IPS-18a (cell line): ENCODE measurements around the gene PLEKHD1.
A peak's percentile ranks its signal among the peaks of the same experiment; 100 is the strongest.

ENCODE experiments used
- H3K27ac ChIP-seq: one replicate; pipeline ENCODE4 v1.5.1; 2013; ENCODE audit warnings: low read length
- H3K27me3 ChIP-seq: one replicate; pipeline ENCODE4 v1.6.1; 2013; ENCODE audit warnings: mild to moderate bottlenecking, low read length; ENCODE audit not compliant: control insufficient read depth, insufficient read depth
- H3K36me3 ChIP-seq: one replicate; pipeline ENCODE4 v1.6.1; 2013; ENCODE audit warnings: low read depth, low read length; ENCODE audit not compliant: control insufficient read depth
- H3K4me1 ChIP-seq: one replicate; pipeline ENCODE4 v1.6.1; 2013; ENCODE audit warnings: low read depth, low read length; ENCODE audit not compliant: control insufficient read depth
- H3K4me3 ChIP-seq: one replicate; pipeline ENCODE4 v1.5.1; 2013; ENCODE audit warnings: low read length
- H3K9ac ChIP-seq: one replicate; pipeline ENCODE4 v1.6.1; 2013; ENCODE audit warnings: mild to moderate bottlenecking, low read length, moderate library complexity
- H3K9me3 ChIP-seq: one replicate; pipeline ENCODE4 v1.6.1; 2013; ENCODE audit warnings: low read depth, low read length; ENCODE audit not compliant: control insufficient read depth

The PLEKHD1 gene

DNA sequence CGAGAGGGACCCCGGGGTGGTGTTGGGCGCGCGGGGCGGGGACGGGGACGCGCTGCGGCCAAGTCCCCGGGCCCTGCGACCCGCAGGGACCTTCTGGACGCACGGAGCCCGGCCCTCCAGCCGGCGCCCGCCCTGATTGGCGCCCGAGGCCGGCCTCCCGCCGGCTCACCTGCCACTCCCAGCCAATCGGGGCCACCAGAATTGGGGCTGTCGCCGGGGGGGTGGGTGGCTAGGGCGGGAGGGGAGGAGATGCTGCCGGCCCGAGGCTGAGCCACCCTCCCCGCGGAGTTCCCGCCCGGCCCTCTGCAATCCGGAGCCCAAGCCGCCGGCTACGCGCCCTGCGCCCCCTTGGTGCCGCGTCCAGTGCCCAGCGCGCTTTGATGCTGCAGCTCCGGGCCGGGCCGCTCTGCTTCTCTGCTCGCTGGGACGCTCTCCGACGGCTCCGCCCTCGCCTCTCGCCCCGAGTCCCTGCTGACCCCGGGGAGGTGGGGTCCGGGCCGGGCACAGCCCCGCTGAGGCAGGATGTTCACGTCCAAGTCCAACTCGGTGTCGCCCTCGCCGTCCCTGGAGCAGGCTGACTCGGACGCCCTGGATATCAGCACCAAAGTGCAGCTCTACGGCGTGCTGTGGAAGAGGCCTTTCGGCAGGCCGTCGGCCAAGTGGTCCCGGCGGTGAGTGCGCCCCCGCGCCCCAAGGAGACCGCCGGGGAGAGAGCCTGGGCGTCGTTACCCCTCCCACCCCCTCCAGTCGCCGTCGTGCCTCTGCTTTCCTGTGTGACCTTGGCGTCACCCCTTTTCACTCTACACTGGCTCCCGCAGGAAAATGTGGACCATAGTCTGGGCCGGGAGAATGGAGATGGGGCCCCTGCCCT, at the start of gene PLEKHD1:
TSS of gene PLEKHD1 (plus strand) at position 285 of the 871 bp plus-strand sequence. CDS start at position 523, 238 bp downstream.
- Histone ChIP-seq H3K4me1 (no peaks in the 10 kb centered on the region), H3K4me3 (peak within 1 kb of the TSS; percentile 64), H3K36me3 (no peaks in the 10 kb centered on the region), H3K9ac (no peak within 1 kb of the TSS), H3K9me3 (no peaks in the 10 kb centered on the region), H3K27ac (no peak within 1 kb of the TSS), H3K27me3 (peaks cover 60% of the 10 kb centered on the region)

DNA sequence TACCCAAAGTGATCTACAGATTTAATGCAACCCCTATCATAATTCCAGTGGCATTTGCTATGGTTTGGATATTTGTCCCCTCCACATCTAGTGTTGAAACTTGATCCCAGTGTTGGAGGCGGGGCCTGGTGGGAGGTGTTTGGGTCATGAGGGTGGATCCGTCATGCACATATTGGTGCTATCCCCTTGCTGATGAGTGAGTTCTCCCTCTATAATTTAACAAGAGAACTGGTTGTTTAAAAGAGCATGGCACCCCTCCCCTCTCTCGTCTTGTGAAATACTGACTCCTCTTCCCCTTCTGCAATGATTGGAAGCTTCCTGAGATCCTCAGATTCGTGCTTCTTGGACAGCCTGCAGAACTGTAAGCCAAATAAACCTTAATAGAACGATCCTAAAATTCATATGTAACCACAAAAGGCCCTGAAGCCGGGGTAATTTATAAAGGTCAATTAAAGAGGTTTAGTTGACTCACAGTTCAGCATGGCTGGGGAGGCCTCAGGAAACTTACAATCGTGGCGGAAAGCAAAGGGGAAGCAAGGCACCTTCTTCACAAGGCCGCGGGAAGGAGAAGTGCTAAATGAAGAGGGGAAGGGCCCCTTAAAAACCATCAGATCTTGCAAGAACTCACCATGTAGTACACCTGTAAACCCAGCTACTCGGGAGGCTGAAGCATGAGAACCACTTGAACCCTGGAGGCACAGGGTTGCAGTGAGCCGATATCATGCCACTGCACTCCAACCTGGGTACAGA, 44.8 kb upstream of the PLEKHD1 start:
- H3K9me3 ChIP-seq: no peaks in the 10 kb centered on the region
- no peak overlapping the region for H3K27ac ChIP-seq
- no peak overlapping the region for H3K9ac ChIP-seq
- H3K36me3 ChIP-seq: no peaks in the 10 kb centered on the region
- H3K4me1 ChIP-seq: peaks cover 7% of the 10 kb centered on the region
- no peaks in the 10 kb centered on the region for H3K27me3 ChIP-seq
- H3K4me3 ChIP-seq: no peak overlapping the region

DNA sequence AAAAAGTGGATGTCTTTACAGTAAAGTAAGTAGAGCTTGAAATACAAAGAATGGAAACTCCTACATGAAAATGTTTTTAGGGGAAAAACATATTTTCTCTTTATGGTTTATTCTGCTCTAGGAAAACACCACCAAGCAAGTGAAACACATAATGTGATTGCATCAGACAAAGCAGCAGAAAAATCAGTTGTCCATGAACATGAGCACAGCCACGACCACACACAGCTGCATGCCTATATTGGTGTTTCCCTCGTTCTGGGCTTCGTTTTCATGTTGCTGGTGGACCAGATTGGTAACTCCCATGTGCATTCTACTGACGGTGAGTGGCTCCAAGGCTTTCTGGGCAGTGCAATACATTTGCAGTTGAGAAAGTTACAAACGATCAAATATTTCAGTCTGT, 42.6 kb upstream of the PLEKHD1 start:
- Histone ChIP-seq H3K4me1 (peaks cover 7% of the 10 kb centered on the region), H3K27me3 (no peaks in the 10 kb centered on the region), H3K9ac (no peak overlapping the region), H3K4me3 (no peak overlapping the region), H3K27ac (no peak overlapping the region), H3K36me3 (no peaks in the 10 kb centered on the region), H3K9me3 (no peaks in the 10 kb centered on the region)

DNA sequence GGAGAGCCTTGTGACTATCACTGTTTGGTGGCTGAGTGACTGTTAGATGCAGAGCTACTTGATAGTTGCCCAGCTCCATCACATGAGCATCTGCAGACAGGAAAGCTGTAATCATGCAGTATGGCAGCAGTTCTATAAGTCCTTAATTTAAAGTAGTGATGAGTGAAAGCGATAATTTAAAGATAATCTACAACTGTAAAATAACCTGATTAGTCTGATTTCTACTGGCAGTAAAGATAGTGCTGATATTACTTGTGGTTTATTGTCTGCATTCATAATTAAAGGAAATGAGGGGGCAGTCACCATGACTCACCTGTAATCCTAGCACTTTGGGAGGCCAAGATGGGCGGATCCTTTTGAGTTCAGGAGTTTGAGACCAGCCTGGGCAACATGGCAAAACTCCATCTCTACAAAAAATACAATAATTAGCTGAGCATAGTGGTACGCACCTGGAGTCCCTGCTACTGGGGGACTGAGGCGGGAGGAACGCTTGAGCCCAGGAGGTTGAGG, 41.2 kb upstream of the PLEKHD1 start:
- no peak overlapping the region for H3K27ac ChIP-seq
- no peaks in the 10 kb centered on the region for H3K36me3 ChIP-seq
- no peak overlapping the region for H3K4me3 ChIP-seq
- no peaks in the 10 kb centered on the region for H3K27me3 ChIP-seq
- H3K9me3 ChIP-seq: no peaks in the 10 kb centered on the region
- no peak overlapping the region for H3K9ac ChIP-seq
- peaks cover 7% of the 10 kb centered on the region for H3K4me1 ChIP-seq

DNA sequence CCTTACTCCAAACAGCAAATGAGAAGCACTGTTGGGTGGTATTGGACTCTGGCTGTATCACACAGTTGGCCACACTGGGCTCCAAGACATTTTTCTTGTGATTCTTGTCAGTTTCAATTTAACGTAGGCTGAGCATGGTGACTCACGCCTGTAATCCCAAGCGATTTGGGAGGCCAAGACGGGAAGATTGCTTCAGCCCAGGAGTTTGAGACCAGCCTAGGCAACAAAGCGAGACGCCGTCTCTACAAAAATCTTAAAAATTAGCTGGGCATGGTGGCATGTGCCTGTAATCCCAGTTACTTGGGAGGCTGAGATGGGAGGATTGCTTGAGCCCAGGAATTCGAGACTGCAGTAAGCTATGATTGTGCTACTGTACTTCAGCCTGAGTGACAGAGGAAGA, 35.3 kb upstream of the PLEKHD1 start:
- H3K4me3 ChIP-seq: no peak overlapping the region
- H3K9ac ChIP-seq: no peak overlapping the region
- no peaks in the 10 kb centered on the region for H3K9me3 ChIP-seq
- no peaks in the 10 kb centered on the region for H3K4me1 ChIP-seq
- no peaks in the 10 kb centered on the region for H3K36me3 ChIP-seq
- no peaks in the 10 kb centered on the region for H3K27me3 ChIP-seq
- no peak overlapping the region for H3K27ac ChIP-seq

DNA sequence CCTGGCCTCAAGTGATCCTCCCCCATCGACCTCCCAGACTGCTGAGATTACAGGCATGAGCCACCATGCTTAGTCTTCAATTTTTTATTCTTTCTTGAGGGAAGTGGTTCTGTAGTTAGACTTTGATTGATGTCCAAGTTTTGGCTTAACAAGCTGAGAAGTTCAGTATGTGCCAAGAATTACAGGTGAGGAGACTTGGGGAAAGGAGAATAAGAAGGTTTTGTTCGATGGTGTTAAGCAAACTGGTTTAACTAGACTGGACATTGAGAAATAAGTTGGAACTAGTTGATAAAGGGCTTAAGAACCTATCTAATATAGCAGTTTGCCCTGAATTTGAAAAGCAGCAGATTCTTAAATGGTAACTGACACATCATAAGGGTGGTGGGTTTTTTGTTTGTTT, 32.6 kb upstream of the PLEKHD1 start:
- Histone ChIP-seq H3K36me3 (peaks cover 17% of the 10 kb centered on the region), H3K27ac (no peak overlapping the region), H3K27me3 (no peaks in the 10 kb centered on the region), H3K9ac (no peak overlapping the region), H3K9me3 (no peaks in the 10 kb centered on the region), H3K4me3 (no peak overlapping the region), H3K4me1 (no peaks in the 10 kb centered on the region)

DNA sequence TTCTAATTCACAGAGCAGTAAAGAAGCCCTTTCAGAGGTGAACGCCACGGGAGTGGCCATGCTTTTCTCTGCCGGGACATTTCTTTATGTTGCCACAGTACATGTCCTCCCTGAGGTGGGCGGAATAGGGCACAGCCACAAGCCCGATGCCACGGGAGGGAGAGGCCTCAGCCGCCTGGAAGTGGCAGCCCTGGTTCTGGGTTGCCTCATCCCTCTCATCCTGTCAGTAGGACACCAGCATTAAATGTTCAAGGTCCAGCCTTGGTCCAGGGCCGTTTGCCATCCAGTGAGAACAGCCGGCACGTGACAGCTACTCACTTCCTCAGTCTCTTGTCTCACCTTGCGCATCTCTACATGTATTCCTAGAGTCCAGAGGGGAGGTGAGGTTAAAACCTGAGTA, 26.2 kb upstream of the PLEKHD1 start:
- no peaks in the 10 kb centered on the region for H3K27me3 ChIP-seq

DNA sequence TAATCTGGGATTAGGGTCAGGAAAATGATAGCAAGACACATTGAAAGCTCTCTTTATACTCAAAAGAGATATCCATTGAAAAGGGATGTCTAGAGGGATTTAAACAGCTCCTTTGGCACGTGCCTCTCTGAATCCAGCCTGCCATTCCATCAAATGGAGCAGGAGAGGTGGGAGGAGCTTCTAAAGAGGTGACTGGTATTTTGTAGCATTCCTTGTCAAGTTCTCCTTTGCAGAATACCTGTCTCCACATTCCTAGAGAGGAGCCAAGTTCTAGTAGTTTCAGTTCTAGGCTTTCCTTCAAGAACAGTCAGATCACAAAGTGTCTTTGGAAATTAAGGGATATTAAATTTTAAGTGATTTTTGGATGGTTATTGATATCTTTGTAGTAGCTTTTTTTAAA, 25.4 kb upstream of the PLEKHD1 start:
- Histone ChIP-seq H3K36me3 (peaks cover 24% of the 10 kb centered on the region), H3K4me3 (no peak overlapping the region), H3K9me3 (no peaks in the 10 kb centered on the region), H3K27ac (no peak overlapping the region), H3K4me1 (no peaks in the 10 kb centered on the region), H3K9ac (no peak overlapping the region), H3K27me3 (no peaks in the 10 kb centered on the region)

More for the DNA sequence above, 26.2 kb upstream of the PLEKHD1 start:
- no peak overlapping the region for H3K27ac ChIP-seq
- no peaks in the 10 kb centered on the region for H3K4me1 ChIP-seq
- H3K4me3 ChIP-seq: no peak overlapping the region
- H3K9me3 ChIP-seq: no peaks in the 10 kb centered on the region
- peaks cover 24% of the 10 kb centered on the region for H3K36me3 ChIP-seq
- H3K9ac ChIP-seq: no peak overlapping the region

DNA sequence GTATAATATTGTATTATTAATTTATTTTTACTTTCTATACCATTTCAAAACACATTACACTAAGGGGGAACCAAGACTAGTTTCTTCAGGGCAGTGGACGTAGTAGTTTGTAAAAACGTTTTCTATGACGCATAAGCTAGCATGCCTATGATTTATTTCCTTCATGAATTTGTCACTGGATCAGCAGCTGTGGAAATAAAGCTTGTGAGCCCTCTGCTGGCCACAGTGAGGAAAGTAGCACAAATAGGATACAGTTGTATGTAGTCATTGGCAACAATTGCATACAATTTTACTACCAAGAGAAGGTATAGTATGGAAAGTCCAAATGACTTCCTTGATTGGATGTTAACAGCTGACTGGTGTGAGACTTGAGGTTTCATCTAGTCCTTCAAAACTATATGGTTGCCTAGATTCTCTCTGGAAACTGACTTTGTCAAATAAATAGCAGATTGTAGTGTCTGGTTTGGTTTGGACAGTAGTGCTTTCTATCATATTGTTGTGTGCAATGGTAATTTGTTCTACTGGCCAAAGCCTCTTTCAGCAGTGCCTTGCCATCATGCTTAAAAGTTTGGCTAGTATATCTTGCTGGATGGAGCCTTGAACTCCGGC, 24.3 kb upstream of the PLEKHD1 start:
- Histone ChIP-seq H3K9me3 (no peaks in the 10 kb centered on the region), H3K4me3 (no peak overlapping the region), H3K9ac (no peak overlapping the region), H3K27ac (no peak overlapping the region), H3K36me3 (peaks cover 19% of the 10 kb centered on the region), H3K4me1 (no peaks in the 10 kb centered on the region), H3K27me3 (no peaks in the 10 kb centered on the region)

DNA sequence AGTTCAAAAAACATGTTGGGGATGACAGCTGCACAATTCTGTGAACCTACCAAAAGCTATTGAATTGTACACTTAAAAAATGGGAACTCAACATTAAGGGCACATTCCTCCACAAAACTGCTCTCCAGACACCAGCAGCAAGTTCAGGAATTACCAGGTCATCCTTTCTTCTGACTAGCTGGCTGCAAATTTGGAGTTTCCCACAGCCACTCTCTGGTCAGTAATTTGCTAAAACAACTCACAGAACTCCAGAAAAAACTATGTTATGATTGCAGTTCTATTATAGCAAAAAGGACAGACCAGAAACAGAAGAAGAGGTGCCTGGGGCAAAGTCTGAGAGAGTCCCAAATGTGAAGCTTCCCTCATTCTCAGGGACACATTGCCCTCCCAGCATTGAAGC, 20.1 kb upstream of the PLEKHD1 start:
- Histone ChIP-seq H3K9ac (no peak overlapping the region), H3K4me3 (no peak overlapping the region), H3K27ac (no peak overlapping the region)

DNA sequence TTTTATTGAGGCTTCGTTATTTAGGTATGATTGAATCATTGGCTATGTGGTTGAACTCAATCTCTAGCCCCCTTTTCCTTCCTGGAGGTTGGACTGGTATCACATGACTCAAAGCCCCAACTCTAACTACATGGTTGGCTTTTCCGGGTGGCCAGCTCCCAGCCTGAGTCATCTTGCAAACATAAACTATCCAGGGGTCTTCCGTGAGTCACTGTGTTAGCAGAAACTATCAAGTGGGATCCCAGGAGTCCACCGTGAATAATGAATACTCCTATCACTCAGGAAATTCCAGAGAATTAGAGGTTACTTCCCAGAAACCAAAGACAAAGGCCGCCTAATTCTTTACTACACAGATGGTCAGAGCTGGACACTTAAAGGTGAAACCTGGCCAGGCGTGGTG, 19.7 kb upstream of the PLEKHD1 start:
- no peaks in the 10 kb centered on the region for H3K36me3 ChIP-seq
- no peaks in the 10 kb centered on the region for H3K4me1 ChIP-seq
- H3K27ac ChIP-seq: no peak overlapping the region
- no peak overlapping the region for H3K4me3 ChIP-seq
- no peaks in the 10 kb centered on the region for H3K27me3 ChIP-seq
- H3K9me3 ChIP-seq: no peaks in the 10 kb centered on the region
- no peak overlapping the region for H3K9ac ChIP-seq

More for the DNA sequence above, 20.1 kb upstream of the PLEKHD1 start:
- Histone ChIP-seq H3K9me3 (no peaks in the 10 kb centered on the region), H3K27me3 (no peaks in the 10 kb centered on the region), H3K36me3 (no peaks in the 10 kb centered on the region), H3K4me1 (no peaks in the 10 kb centered on the region)
